ENCODE results near the gene SMIM44.

DNA sequence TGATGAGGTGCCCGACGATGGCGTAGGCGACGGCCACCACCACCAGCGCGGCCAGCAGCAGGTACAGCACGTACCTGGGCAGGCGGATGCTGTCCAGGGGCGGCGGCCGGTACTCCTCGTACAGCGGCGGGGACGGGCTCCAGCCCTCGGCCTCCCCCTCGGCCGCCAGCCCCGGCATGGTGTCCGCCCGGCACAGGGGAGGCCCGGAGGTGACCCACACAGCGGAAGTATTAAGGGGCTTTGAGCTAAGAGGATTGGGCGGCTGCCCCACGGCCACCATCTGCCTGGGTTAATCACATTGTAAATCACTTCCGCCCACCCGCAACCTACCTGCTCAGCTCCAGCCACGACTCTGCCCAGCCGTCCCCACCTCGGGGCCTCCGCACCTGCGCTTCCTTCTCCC lies at the start of gene SMIM44:
- TF ChIP-seq, protein P1, sequence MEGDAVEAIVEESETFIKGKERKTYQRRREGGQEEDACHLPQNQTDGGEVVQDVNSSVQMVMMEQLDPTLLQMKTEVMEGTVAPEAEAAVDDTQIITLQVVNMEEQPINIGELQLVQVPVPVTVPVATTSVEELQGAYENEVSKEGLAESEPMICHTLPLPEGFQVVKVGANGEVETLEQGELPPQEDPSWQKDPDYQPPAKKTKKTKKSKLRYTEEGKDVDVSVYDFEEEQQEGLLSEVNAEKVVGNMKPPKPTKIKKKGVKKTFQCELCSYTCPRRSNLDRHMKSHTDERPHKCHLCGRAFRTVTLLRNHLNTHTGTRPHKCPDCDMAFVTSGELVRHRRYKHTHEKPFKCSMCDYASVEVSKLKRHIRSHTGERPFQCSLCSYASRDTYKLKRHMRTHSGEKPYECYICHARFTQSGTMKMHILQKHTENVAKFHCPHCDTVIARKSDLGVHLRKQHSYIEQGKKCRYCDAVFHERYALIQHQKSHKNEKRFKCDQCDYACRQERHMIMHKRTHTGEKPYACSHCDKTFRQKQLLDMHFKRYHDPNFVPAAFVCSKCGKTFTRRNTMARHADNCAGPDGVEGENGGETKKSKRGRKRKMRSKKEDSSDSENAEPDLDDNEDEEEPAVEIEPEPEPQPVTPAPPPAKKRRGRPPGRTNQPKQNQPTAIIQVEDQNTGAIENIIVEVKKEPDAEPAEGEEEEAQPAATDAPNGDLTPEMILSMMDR (conservative IDR thresholded peaks at IDR 0.05) = no peak
- TF ChIP-seq ZFX (IDR thresholded peaks at IDR 0.05) = no peak

Data from C4-2B (cell line).